Thymus (tissue), 11 donors: ENCODE data around the gene PARK7. TPM values are rescaled to one million over a fixed set of nuclear protein-coding genes. Genes with fewer than 3 reads are reported as not detected.

Source experiments
- DNase-seq, 9 donors: peaks; one replicate each; pipeline ENCODE4 v3.0.0-alpha.2; 2013; ENCODE audit warnings: low spot score in 9 of 9, low read depth in 6 of 9, missing footprints in 1 of 9
- H3K27ac ChIP-seq, 2 donors: one replicate each; pipeline ENCODE4 v1.5.1; 2013; ENCODE audit warnings: control low read depth in 1 of 2, low read depth in 1 of 2, low read length in 1 of 2, mild to moderate bottlenecking in 1 of 2, moderate library complexity in 1 of 2
- H3K27me3 ChIP-seq, 2 donors: one replicate each; pipeline ENCODE4 v1.5.1; 2013; ENCODE audit warnings: low read length in 1 of 2; ENCODE audit not compliant: control insufficient read depth in 2 of 2, insufficient read depth in 1 of 2
- H3K36me3 ChIP-seq, 2 donors: one replicate each; pipeline ENCODE4 v1.5.1; 2013; ENCODE audit warnings: low read length in 1 of 2, mild to moderate bottlenecking in 1 of 2, moderate library complexity in 1 of 2; ENCODE audit not compliant: control insufficient read depth in 2 of 2, insufficient read depth in 2 of 2
- H3K4me1 ChIP-seq, 2 donors: one replicate each; pipeline ENCODE4 v1.5.1; 2013; ENCODE audit warnings: low read length in 2 of 2; ENCODE audit not compliant: control insufficient read depth in 2 of 2, insufficient read depth in 2 of 2
- H3K4me3 ChIP-seq, 2 donors: one replicate each; pipeline ENCODE4 v1.5.1; 2013; ENCODE audit warnings: low read length in 2 of 2, control low read depth in 1 of 2, mild to moderate bottlenecking in 1 of 2
- H3K9me3 ChIP-seq, 2 donors: one replicate each; pipeline ENCODE4 v1.5.1; 2013; ENCODE audit warnings: low read length in 1 of 2, mild to moderate bottlenecking in 1 of 2; ENCODE audit not compliant: control insufficient read depth in 2 of 2, insufficient read depth in 1 of 2
- WGBS: extraction: QIAGEN DNeasy Blood & Tissue Kit; methylation state at CpG from one replicate; pipeline ENCODE4 v1.1.7; 2013; 5-methylcytosine and 5-hydroxymethylcytosine counted together
- polyA plus RNA-seq: library from polyadenylated mRNA; stranded (reverse); fragments of 200-250 nt; gene quantifications from one replicate; pipeline ENCODE4 v1.2.3, GENCODE V29; 2013
- total RNA-seq: library from RNA; stranded (reverse); fragments of 120-200 nt; gene quantifications from one replicate; pipeline ENCODE4 v1.2.4, GENCODE V29; 2013
- donor health status: healthy.

Gene PARK7
- total and polyA plus RNA-seq, 2 donors: 259 to 326 TPM

DNA sequence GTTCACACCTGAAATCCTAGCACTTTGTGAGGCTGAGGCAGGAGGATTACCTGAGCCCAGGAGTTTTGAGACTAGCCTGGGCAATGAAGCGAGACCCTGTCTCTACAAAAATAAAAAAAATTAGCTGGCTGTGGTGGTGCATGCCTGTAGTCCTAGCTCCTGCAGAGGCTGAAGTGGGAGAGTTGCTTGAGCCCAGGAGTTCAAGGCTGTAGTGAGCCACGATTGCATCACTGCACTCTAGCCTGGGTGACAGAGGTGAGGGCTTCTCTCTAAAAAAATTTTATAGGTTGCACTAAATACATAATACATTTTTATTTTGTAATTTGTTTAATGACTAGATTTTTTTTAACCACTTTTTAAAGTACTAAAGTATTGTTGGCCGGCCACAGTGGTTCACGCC lies 6.1 kb downstream of the PARK7 start:
- Histone ChIP-seq H3K27me3 (no peaks in the 10 kb centered on the region), H3K4me1 (peaks cover 0 to 3% of the 10 kb centered on the region in 2 donors), H3K27ac (no peak overlapping the region), H3K4me3 (no peak overlapping the region), H3K9me3 (no peaks in the 10 kb centered on the region), H3K36me3 (peaks cover 68 to 78% of the 10 kb centered on the region in 2 donors)
- WGBS: 98% methylated on average over 4 of the region's 4 CpGs
- no peak for DNase-seq

DNA sequence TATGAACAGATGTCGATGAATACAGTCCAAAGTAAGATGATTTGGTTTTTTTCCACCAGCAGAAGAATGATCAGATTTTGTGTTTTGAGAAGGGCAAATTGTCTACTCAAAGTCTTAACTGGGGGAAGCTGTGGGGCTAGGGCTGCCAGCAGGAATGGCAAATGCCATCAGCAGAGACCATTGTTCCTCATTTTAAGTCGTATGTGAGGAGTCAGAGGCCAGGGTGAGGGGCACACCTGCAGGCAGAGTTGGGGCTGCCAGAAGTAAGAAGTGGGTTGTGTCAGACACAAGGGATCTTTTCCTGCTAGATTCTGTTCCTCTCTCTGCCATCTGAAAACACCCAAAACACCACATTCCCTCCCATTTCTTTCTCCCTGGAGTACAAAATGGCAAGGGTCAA lies 8.7 kb downstream of the PARK7 start:
- Histone ChIP-seq H3K9me3 (no peaks in the 10 kb centered on the region), H3K4me3 (no peak overlapping the region), H3K27me3 (no peaks in the 10 kb centered on the region), H3K27ac (no peak overlapping the region), H3K4me1 (no peaks in the 10 kb centered on the region), H3K36me3 (peaks cover 59 to 63% of the 10 kb centered on the region in 2 donors)
- no peak for DNase-seq
- whole genome bisulfite sequencing: 50% methylated on average over 2 of the region's 2 CpGs

- Histone ChIP-seq H3K27me3 (no peaks in the 10 kb centered on the region), H3K9me3 (no peaks in the 10 kb centered on the region), H3K4me3 (no peak overlapping the region), H3K36me3 (peaks cover 54 to 61% of the 10 kb centered on the region in 2 donors), H3K4me1 (no peaks in the 10 kb centered on the region), H3K27ac (no peak overlapping the region)
- no peak for DNase-seq
- 98% methylated on average over 6 of the region's 6 CpGs for WGBS
Measured at GRCh38 chr1:7971024-7971423, 9.5 kb downstream of the PARK7 start.

GRCh38 chr1:7972285-7972684 lies 10.8 kb downstream of the PARK7 start:
- Histone ChIP-seq H3K27ac (no peak overlapping the region), H3K4me1 (no peaks in the 10 kb centered on the region), H3K4me3 (no peak overlapping the region), H3K27me3 (no peaks in the 10 kb centered on the region), H3K9me3 (no peaks in the 10 kb centered on the region), H3K36me3 (peaks cover 47 to 52% of the 10 kb centered on the region in 2 donors)
- no peak for DNase-seq
- 97% methylated on average over 5 of the region's 5 CpGs for WGBS

DNA sequence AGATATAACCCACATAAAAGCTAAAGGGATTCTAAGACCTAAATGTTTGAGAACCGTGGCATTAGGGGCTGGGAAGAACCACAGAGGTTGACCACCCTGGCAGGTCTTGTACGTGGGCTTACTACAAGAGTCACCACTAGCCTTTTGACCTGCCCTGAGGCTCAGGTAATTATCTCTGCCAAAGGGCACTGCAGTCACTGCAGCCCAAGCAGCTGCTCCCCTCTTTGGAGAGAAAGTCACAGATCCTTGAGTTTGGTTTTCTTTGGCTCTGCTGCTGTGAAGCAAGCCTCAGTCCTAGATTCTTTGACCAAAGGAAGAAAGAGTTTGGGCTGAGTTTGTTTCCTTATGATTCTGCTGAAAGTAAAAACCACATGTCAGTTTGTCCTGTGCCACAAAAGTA lies 11.6 kb downstream of the PARK7 start:
- no peak overlapping the region for H3K4me3 ChIP-seq
- 100% methylated on average over 2 of the region's 2 CpGs for WGBS
- no peaks in the 10 kb centered on the region for H3K27me3 ChIP-seq
- peaks cover 44 to 50% of the 10 kb centered on the region in 2 donors for H3K36me3 ChIP-seq
- no peak overlapping the region for H3K27ac ChIP-seq
- H3K9me3 ChIP-seq: no peaks in the 10 kb centered on the region
- H3K4me1 ChIP-seq: no peaks in the 10 kb centered on the region
- DNase-seq: no peak

GRCh38 chr1:7975212-7975865 lies 13.8 kb downstream of the PARK7 start:
- peaks cover 51 to 53% of the 10 kb centered on the region in 2 donors for H3K36me3 ChIP-seq
- H3K27me3 ChIP-seq: no peaks in the 10 kb centered on the region
- no peak overlapping the region for H3K4me3 ChIP-seq
- H3K27ac ChIP-seq: no peak overlapping the region
- WGBS: 96% methylated on average over 8 of the region's 8 CpGs
- H3K9me3 ChIP-seq: no peaks in the 10 kb centered on the region
- no peaks in the 10 kb centered on the region for H3K4me1 ChIP-seq
- DNase-seq: no peak

GRCh38 chr1:7980984-7981383 lies 19.5 kb downstream of the PARK7 start:
- H3K27me3 ChIP-seq: no peaks in the 10 kb centered on the region
- peaks cover 63 to 66% of the 10 kb centered on the region in 2 donors for H3K36me3 ChIP-seq
- H3K4me3 ChIP-seq: no peak overlapping the region
- no peak for DNase-seq
- no peaks in the 10 kb centered on the region for H3K9me3 ChIP-seq
- 98% methylated on average over 7 of the region's 7 CpGs for WGBS
- no peak overlapping the region for H3K27ac ChIP-seq
- H3K4me1 ChIP-seq: peaks cover 0 to 3% of the 10 kb centered on the region in 2 donors

GRCh38 chr1:7983086-7983778 lies 21.7 kb downstream of the PARK7 start:
- Histone ChIP-seq H3K27ac (no peak overlapping the region), H3K4me3 (no peak overlapping the region), H3K4me1 (peaks cover 0 to 3% of the 10 kb centered on the region in 2 donors), H3K36me3 (peaks cover 67% of the 10 kb centered on the region in 2 donors), H3K27me3 (no peaks in the 10 kb centered on the region), H3K9me3 (no peaks in the 10 kb centered on the region)
- DNase-seq: no peak
- 97% methylated on average over 15 of the region's 15 CpGs for WGBS

DNA sequence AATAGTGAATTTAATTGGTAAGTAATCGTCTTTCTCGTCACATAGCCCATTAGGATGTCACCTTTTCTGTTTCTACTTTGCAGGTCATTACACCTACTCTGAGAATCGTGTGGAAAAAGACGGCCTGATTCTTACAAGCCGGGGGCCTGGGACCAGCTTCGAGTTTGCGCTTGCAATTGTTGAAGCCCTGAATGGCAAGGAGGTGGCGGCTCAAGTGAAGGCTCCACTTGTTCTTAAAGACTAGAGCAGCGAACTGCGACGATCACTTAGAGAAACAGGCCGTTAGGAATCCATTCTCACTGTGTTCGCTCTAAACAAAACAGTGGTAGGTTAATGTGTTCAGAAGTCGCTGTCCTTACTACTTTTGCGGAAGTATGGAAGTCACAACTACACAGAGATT lies 23.3 kb downstream of the PARK7 start:
- H3K36me3 ChIP-seq: peaks cover 53 to 55% of the 10 kb centered on the region in 2 donors
- no peak overlapping the region for H3K27ac ChIP-seq
- no peaks in the 10 kb centered on the region for H3K9me3 ChIP-seq
- no peaks in the 10 kb centered on the region for H3K27me3 ChIP-seq
- whole genome bisulfite sequencing: 97% methylated on average over 15 of the region's 15 CpGs
- DNase-seq: no peak
- H3K4me3 ChIP-seq: no peak overlapping the region
- peaks cover 0 to 3% of the 10 kb centered on the region in 2 donors for H3K4me1 ChIP-seq
